ENCODE measurements around the gene KDM1B.
"Not testable (repeated sequence)": the region's sequence is repeated elsewhere in the genome, so short reads cannot be mapped to it uniquely, and the experiment has no call there.

The KDM1B gene

DNA sequence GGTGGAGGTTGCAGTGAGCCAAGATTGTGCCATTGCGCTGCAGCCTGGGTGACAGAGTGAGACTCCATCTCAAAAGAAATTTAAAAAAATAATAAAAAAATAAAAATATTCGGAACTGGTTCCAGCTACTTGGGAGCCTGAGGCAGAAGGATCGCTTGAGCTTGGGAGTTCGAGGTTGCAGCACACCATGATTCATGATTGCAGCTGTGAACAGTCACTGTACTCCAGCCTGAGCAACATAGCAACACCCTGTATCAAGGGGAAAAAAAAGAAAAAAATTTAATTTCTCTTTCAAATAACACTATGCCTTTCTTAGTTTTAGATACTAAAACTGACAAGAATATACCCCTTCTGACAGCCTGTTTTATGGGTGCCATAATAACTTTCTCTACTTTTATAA lies 10.5 kb downstream of the KDM1B start:
- no peak overlapping the region for H3K4me3 ChIP-seq (ENCODE audit: low read depth, low read length)
- TF ChIP-seq, protein P1, sequence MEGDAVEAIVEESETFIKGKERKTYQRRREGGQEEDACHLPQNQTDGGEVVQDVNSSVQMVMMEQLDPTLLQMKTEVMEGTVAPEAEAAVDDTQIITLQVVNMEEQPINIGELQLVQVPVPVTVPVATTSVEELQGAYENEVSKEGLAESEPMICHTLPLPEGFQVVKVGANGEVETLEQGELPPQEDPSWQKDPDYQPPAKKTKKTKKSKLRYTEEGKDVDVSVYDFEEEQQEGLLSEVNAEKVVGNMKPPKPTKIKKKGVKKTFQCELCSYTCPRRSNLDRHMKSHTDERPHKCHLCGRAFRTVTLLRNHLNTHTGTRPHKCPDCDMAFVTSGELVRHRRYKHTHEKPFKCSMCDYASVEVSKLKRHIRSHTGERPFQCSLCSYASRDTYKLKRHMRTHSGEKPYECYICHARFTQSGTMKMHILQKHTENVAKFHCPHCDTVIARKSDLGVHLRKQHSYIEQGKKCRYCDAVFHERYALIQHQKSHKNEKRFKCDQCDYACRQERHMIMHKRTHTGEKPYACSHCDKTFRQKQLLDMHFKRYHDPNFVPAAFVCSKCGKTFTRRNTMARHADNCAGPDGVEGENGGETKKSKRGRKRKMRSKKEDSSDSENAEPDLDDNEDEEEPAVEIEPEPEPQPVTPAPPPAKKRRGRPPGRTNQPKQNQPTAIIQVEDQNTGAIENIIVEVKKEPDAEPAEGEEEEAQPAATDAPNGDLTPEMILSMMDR (IDR thresholded peaks at IDR 0.05; ENCODE audit: low read depth, low read length) = no peak

DNA sequence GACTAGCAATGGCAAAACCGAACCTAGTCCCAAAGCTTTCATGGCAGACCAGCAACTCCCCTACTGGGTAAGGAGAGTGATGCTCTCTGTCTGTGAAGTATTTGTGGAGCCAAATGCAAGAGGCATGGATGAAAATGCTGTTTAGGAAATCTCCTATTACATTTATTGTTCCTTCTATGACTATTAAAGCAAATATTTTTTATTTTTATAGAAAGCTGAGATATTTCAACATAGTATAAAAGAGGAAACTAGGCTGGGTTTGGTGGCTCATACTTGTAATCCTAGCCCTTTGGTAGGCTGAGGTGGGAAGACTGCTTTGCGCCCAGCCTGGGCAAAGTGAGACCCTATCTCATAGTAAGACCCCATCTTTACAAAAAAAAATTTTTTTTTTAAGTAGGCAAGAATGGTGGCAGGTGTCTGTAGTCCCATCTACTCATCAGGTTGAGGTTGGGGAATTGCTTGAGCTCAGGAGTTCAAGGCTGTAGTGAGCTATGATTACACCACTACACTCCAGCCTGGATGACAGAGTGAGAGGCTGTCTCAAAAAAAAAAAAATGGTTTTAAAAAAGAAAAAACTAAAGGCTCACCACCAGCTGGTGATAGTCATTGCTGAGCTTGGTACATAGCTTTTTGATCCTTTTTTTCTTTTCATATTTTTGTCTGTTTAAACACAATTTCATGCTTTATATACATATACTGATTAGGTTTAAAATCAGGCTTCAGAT lies 11.3 kb downstream of the KDM1B start:
- TF ChIP-seq, protein P1 (IDR thresholded peaks at IDR 0.05; ENCODE audit: low read depth, low read length) = no peak
- H3K4me3 ChIP-seq (ENCODE audit: low read depth, low read length) = no peak overlapping the region

DNA sequence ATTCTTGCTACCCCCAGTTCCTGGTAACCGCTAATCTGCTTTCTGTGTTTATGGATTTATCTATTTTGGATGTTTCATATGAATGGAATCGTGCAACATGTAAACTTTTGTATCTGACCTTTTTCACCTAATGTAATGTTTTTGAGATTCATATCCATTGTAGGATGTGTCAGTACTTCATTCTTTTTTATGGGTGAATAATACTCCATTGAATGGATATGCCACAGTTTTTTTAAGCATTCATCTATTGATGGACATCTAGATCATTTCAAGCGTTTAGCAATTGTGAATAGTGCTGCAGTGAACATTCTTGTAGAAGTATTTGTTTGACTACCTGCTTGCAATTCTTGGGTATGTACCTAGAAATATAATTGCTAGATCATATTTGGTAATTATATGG lies 13.0 kb downstream of the KDM1B start:
- no peak overlapping the region for H3K4me3 ChIP-seq (ENCODE audit: low read depth, low read length)
- TF ChIP-seq, protein P1 (IDR thresholded peaks at IDR 0.05; ENCODE audit: low read depth, low read length) = no peak

DNA sequence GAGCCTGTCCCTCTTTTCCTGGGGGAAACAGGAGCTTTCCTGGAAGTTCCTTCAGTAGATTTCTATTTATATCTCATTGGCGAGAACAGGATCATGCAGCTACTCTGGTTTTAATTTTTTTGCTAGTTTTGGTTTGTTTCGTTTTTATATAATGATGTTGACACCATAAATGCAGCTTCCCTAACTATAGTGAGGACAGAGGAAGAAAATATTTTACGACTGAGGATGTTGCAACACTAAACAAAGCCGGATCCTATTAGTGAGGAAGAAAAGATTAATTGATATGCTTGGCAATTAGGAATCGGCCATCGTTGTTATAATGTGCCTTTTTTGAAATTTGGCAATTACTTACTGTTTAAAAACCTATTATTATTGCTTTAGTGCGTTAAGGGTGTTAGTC lies 16.6 kb downstream of the KDM1B start:
- no peak overlapping the region for H3K4me3 ChIP-seq (ENCODE audit: low read depth, low read length)
- TF ChIP-seq, protein P1 (IDR thresholded peaks at IDR 0.05; ENCODE audit: low read depth, low read length) = no peak

DNA sequence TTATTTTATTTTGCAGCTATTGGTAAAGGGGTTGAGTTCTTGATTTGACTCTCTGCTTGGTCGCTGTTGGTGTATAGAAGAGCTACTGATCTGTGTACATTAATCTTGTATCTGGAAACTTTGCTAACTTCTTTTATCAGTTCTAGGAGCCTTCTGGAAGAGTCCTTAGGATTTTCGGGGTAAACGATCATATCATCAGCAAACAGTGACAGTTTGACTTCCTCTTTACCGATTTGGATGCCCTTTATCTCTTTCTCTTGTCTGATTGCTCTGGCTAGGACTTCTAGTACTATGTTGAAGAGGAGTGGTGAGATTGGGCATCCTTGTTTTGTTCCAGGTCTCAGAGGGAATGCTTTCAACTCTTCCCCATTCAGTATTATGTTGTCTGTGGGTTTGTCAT lies 21.0 kb downstream of the KDM1B start:
- not testable (repeated sequence) for H3K4me3 ChIP-seq (ENCODE audit: low read depth, low read length)

DNA sequence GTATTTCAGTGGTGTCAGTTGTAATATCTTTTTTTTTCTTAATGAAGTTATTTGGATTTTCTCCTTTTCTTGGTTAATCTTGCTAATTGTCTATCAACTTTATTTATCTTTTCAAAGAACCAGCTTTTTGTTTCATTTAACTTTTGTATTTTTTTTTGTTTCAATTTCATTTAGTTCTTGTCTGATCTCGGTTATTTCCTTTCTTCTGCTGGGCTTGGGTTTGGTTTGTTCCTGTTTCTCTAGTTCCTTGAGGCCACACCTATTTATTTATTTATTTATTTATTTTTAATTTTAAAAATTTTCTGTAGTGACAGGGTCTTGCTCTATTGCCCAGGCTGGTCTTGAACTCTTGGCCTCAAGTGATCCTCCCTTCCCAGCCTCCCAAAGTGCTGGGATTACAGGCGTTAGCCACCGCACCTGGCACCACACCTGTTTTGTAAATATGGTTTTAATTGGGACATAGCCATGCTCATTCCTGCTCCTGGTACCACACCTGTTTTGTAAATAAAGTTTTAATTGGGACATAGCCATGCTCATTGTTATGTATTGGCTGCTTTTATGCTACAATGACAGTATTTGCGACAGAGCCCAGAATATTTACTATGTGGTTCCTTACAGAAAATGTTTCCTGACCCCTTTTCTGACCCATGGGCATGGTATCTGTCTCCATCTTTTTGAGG lies 22.2 kb downstream of the KDM1B start:
- no peak overlapping the region for H3K4me3 ChIP-seq (ENCODE audit: low read depth, low read length)
- TF ChIP-seq, protein P1 (IDR thresholded peaks at IDR 0.05; ENCODE audit: low read depth, low read length) = no peak

DNA sequence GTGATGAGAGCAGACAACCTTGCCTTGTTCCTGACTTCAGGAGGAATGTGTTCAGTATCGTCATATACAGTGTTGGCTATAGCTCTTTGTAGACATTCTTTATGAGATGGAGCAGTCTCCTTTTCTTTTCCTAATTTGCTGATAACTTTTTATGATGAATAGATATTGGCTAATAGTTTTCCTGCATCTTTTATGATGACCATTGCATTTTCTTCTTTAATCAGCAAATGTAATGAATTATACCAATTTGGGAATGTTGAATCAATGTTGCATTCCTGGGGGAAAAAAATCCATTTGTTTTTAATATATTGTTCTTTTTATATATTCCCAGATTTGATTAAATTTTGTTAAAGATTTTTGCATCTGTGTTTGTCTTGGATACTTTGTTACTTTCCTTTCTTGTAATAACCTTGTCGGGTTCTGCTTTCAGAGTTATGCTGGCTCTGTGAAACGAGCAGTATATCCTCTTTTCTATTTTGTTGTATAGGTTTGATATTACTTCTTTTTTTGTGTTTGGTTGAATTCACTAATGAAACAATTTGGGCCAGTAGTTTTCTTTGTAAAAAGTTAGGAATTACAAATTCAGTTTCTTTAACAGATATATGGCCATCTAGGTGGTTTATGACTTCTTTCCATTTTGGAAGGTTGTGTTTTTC lies 23.9 kb downstream of the KDM1B start:
- H3K4me3 ChIP-seq (ENCODE audit: low read depth, low read length) = no peak overlapping the region
- TF ChIP-seq, protein P1 (IDR thresholded peaks at IDR 0.05; ENCODE audit: low read depth, low read length) = no peak
